Liver (tissue), 9 donors: ENCODE results near the gene XPNPEP3. TPM values are rescaled to one million over a fixed set of nuclear protein-coding genes. Genes with fewer than 3 reads are reported as not detected.

Experiments
- DNase-seq: peaks from one replicate; pipeline ENCODE4 v3.0.0-alpha.2; 2017; ENCODE audit warnings: low spot score
- H3K27ac ChIP-seq, 2 donors: one replicate each; pipeline ENCODE4 v1.7.0; 2013; ENCODE audit warnings: inconsistent platforms in 2 of 2, low read length in 2 of 2, control low read depth in 1 of 2, low read depth in 1 of 2, mild to moderate bottlenecking in 1 of 2
- H3K27me3 ChIP-seq, 4 donors: one replicate each; pipeline versions ENCODE4 v1.6.1 to v1.7.0; 2013; ENCODE audit warnings: low read length in 3 of 4, inconsistent platforms in 1 of 4, mild to moderate bottlenecking in 1 of 4, moderate library complexity in 1 of 4; ENCODE audit not compliant: control insufficient read depth in 4 of 4, insufficient read depth in 4 of 4
- H3K36me3 ChIP-seq, 4 donors: one replicate each; pipeline versions ENCODE4 v1.6.1 to v1.7.0; 2013; ENCODE audit warnings: low read length in 3 of 4, mild to moderate bottlenecking in 3 of 4, low read depth in 1 of 4, moderate library complexity in 1 of 4; ENCODE audit not compliant: control insufficient read depth in 4 of 4, insufficient read depth in 3 of 4
- H3K4me1 ChIP-seq, 4 donors: one replicate each; pipeline versions ENCODE4 v1.6.1 to v1.7.0; 2013; ENCODE audit warnings: low read length in 3 of 4, mild to moderate bottlenecking in 3 of 4, moderate library complexity in 1 of 4; ENCODE audit not compliant: control insufficient read depth in 4 of 4, insufficient read depth in 4 of 4
- H3K4me3 ChIP-seq, 3 donors: one replicate each; pipeline versions ENCODE4 v1.6.1 to v1.7.0; 2013; ENCODE audit warnings: low read length in 3 of 3, control low read depth in 1 of 3, low read depth in 1 of 3, mild to moderate bottlenecking in 1 of 3
- H3K9ac ChIP-seq, 2 donors: one replicate each; pipeline ENCODE4 v1.7.0; 2013; ENCODE audit warnings: low read length in 2 of 2, mild to moderate bottlenecking in 2 of 2, moderate library complexity in 2 of 2, control low read depth in 1 of 2, low read depth in 1 of 2
- H3K9me3 ChIP-seq, 4 donors: one replicate each; pipeline versions ENCODE4 v1.6.1 to v1.7.0; 2013; ENCODE audit warnings: low read length in 3 of 4; ENCODE audit not compliant: control insufficient read depth in 4 of 4
- ATF3 ChIP-seq: IDR thresholded peaks from 2 replicates; pipeline ENCODE4 v1.6.1; 2016; ENCODE audit warnings: antibody characterized with exemption
- FOXA1 ChIP-seq: IDR thresholded peaks from 2 replicates; pipeline ENCODE4 v1.6.1; 2016; ENCODE audit warnings: antibody characterized with exemption
- GABPA ChIP-seq, 2 donors: IDR thresholded peaks in 1 of 2; conservative IDR thresholded peaks in 1 of 2; 2 replicates each; pipeline ENCODE4 v1.6.1; 2016; ENCODE audit warnings: antibody characterized with exemption in 2 of 2, mild to moderate bottlenecking in 1 of 2, moderate library complexity in 1 of 2
- HNF4A ChIP-seq, 2 donors: conservative IDR thresholded peaks; 2 replicates each; pipeline ENCODE4 v1.6.1; 2016; ENCODE audit warnings: antibody characterized with exemption in 2 of 2, mild to moderate bottlenecking in 2 of 2
- HNF4G ChIP-seq: IDR thresholded peaks from 2 replicates; pipeline ENCODE4 v1.6.1; 2016; ENCODE audit warnings: antibody characterized with exemption
- JUND ChIP-seq, 2 donors: IDR thresholded peaks; 2 replicates each; pipeline ENCODE4 v1.6.1; 2016; ENCODE audit warnings: antibody characterized with exemption in 2 of 2
- NR2F2 ChIP-seq: IDR thresholded peaks from 2 replicates; pipeline ENCODE4 v1.6.1; 2016; ENCODE audit warnings: antibody characterized with exemption
- RAD21 ChIP-seq, 2 donors: IDR thresholded peaks; 2 replicates each; pipeline ENCODE4 v1.6.1; 2016; ENCODE audit warnings: antibody characterized with exemption in 2 of 2, mild to moderate bottlenecking in 2 of 2
- REST ChIP-seq: IDR thresholded peaks from 2 replicates; pipeline ENCODE4 v1.6.1; 2016; ENCODE audit warnings: antibody characterized with exemption, mild to moderate bottlenecking
- SP1 ChIP-seq: IDR thresholded peaks from 2 replicates; pipeline ENCODE4 v1.6.1; 2018; ENCODE audit warnings: antibody characterized with exemption, mild to moderate bottlenecking
- TAF1 ChIP-seq: conservative IDR thresholded peaks from 2 replicates; pipeline ENCODE4 v1.6.1; 2016; ENCODE audit warnings: antibody characterized with exemption, mild to moderate bottlenecking
- YY1 ChIP-seq: IDR thresholded peaks from 2 replicates; pipeline ENCODE4 v1.6.1; 2016; ENCODE audit warnings: antibody characterized with exemption, mild to moderate bottlenecking
- ZBTB33 ChIP-seq: IDR thresholded peaks from 2 replicates; pipeline ENCODE4 v1.6.1; 2016; ENCODE audit warnings: antibody characterized with exemption
- WGBS: extraction: QIAGEN DNeasy Blood & Tissue Kit; methylation state at CpG from one replicate; pipeline ENCODE4 v1.1.7; 2013; 5-methylcytosine and 5-hydroxymethylcytosine counted together
- polyA plus RNA-seq, 2 donors: library from polyadenylated mRNA; stranded (reverse) in 1 of 2; unstranded in 1 of 2; fragments of 200-250 nt in 1 of 2; fragments of >200 nt in 1 of 2; fragmentation: Nextera tagmentation in 1 of 2; extraction: Ambion mirVana in 1 of 2; gene quantifications; one replicate each; pipeline versions ENCODE4 v1.2.1 to v1.2.3, GENCODE V29; 2013 to 2015
- total RNA-seq, 2 donors: library from RNA; depleted of rRNA; stranded (reverse); fragments of >200 nt; gene quantifications; one replicate each; pipeline ENCODE4 v1.2.3, GENCODE V29; 2014
- donor health status: healthy.
- donor health status: healthy.
- donor health status: healthy.
- donor health status: healthy.
- donor health status: healthy.

The XPNPEP3 gene
- total and polyA plus RNA-seq, 4 donors: 5.5 to 16.4 (median 8.6) TPM

GRCh38 chr22:40855071-40855978 is 1.6 kb upstream of the XPNPEP3 start:
- H3K27me3 ChIP-seq: no peaks in the 10 kb centered on the region
- peak overlapping the region; percentile 97 to 99 for H3K9ac ChIP-seq
- no peaks in the 10 kb centered on the region for H3K36me3 ChIP-seq
- 26% methylated on average over 20 of the region's 20 CpGs for WGBS
- H3K9me3 ChIP-seq: no peaks in the 10 kb centered on the region
- peak overlapping the region; percentile 86 to 100 (median 95) for H3K4me3 ChIP-seq
- H3K4me1 ChIP-seq: peaks cover 18 to 57% (median 45%) of the 10 kb centered on the region in 4 donors
- H3K27ac ChIP-seq: peak overlapping the region; percentile 97 to 99
- TF ChIP-seq FOXA1: no peak
- no peak for TF ChIP-seq NR2F2
- TF ChIP-seq ATF3: no peak
- no peak for TF ChIP-seq RAD21 (IDR thresholded peaks at IDR 0.05)
- TF ChIP-seq JUND (IDR thresholded peaks at IDR 0.05): no peak
- TF ChIP-seq SP1: no peak
- TF ChIP-seq GABPA (IDR thresholded peaks at IDR 0.05 in 1 of 2, conservative IDR thresholded peaks at IDR 0.05 in 1 of 2): no peak
- no peak for TF ChIP-seq HNF4G
- TF ChIP-seq TAF1: no peak
- no peak for DNase-seq

- under 1% methylated on average over 29 of the region's 29 CpGs for WGBS
- no peaks in the 10 kb centered on the region for H3K36me3 ChIP-seq
- no peak for TF ChIP-seq SP1
- no peak for TF ChIP-seq REST
- no peak for TF ChIP-seq YY1
- peak overlapping the region; percentile 97 to 99 for H3K27ac ChIP-seq
- H3K27me3 ChIP-seq: no peaks in the 10 kb centered on the region
- H3K9ac ChIP-seq: peak overlapping the region; percentile 97 to 99
- no peaks in the 10 kb centered on the region for H3K9me3 ChIP-seq
- peak; percentile 66 for DNase-seq
- H3K4me3 ChIP-seq: peak overlapping the region; percentile 86 to 100 (median 95)
- peaks cover 18 to 57% (median 44%) of the 10 kb centered on the region in 4 donors for H3K4me1 ChIP-seq
These were observed 902 bp upstream of the XPNPEP3 start for GRCh38 chr22:40855979-40856512.

- Histone ChIP-seq H3K27me3 (no peaks in the 10 kb centered on the region), H3K27ac (peak overlapping the region; percentile 97 to 99), H3K4me1 (peaks cover 16 to 49% (median 36%) of the 10 kb centered on the region in 4 donors), H3K9ac (peak overlapping the region; percentile 94 to 99), H3K36me3 (peaks cover 0 to 5% (median 3%) of the 10 kb centered on the region in 4 donors), H3K4me3 (peak overlapping the region; percentile 77 to 100 (median 95)), H3K9me3 (no peaks in the 10 kb centered on the region)
- 2% methylated on average over 18 of the region's 18 CpGs for WGBS
- DNase-seq: no peak
- no peak for TF ChIP-seq GABPA (IDR thresholded peaks at IDR 0.05 in 1 of 2, conservative IDR thresholded peaks at IDR 0.05 in 1 of 2)
- no peak for TF ChIP-seq HNF4A (conservative IDR thresholded peaks at IDR 0.05)
- TF ChIP-seq HNF4G: no peak
- TF ChIP-seq ZBTB33: no peak
- TF ChIP-seq REST: no peak
These were observed 434 bp downstream of the XPNPEP3 start for GRCh38 chr22:40857309-40857855.
